Ishikawa (cell line): ENCODE results near the gene RNLS.

ENCODE experiments used
- CEBPB ChIP-seq: IDR thresholded peaks from 2 replicates; pipeline ENCODE4 v1.6.1; 2012
- CREB1 ChIP-seq: IDR thresholded peaks from 2 replicates; pipeline ENCODE4 v1.6.1; 2012; ENCODE audit warnings: low read depth
- EGR1 ChIP-seq: IDR thresholded peaks from 2 replicates; pipeline ENCODE4 v1.6.1; 2012
- EP300 ChIP-seq: IDR thresholded peaks from 2 replicates; pipeline ENCODE4 v1.6.1; 2012; ENCODE audit warnings: borderline replicate concordance
- FOXM1 ChIP-seq: IDR thresholded peaks from 2 replicates; pipeline ENCODE4 v1.6.1; 2012; ENCODE audit warnings: low read depth, borderline replicate concordance
- MAX ChIP-seq: IDR thresholded peaks from 2 replicates; pipeline ENCODE4 v1.6.1; 2012
- NFIC ChIP-seq: IDR thresholded peaks from 2 replicates; pipeline ENCODE4 v1.6.1; 2012
- RAD21 ChIP-seq: IDR thresholded peaks from 2 replicates; pipeline ENCODE4 v1.6.1; 2012; ENCODE audit warnings: low read depth
- REST ChIP-seq: IDR thresholded peaks from 2 replicates; pipeline ENCODE4 v1.6.1; 2012; ENCODE audit warnings: low read depth, mild to moderate bottlenecking
- TAF1 ChIP-seq: IDR thresholded peaks from 2 replicates; pipeline ENCODE4 v1.6.1; 2012; ENCODE audit warnings: low read depth, mild to moderate bottlenecking
- TCF12 ChIP-seq: IDR thresholded peaks from 2 replicates; pipeline ENCODE4 v1.6.1; 2012; ENCODE audit warnings: low read depth
- TEAD4 ChIP-seq: IDR thresholded peaks from 2 replicates; pipeline ENCODE4 v1.6.1; 2012
- YY1 ChIP-seq: IDR thresholded peaks from 2 replicates; pipeline ENCODE4 v1.6.1; 2012; ENCODE audit warnings: low read depth
- ZBTB7A ChIP-seq: IDR thresholded peaks from 2 replicates; pipeline ENCODE4 v1.6.1; 2012; ENCODE audit warnings: low read depth
- TF ChIP-seq, protein P1 (sequence below): IDR thresholded peaks from 2 replicates; pipeline ENCODE4 v1.6.1; 2012

The RNLS gene

GRCh38 chr10:88238615-88238914 is 344.6 kb downstream of the RNLS start:
- no peak for TF ChIP-seq CREB1
- TF ChIP-seq REST, result no peak
- no peak for TF ChIP-seq TEAD4
- TF ChIP-seq RAD21, result no peak
- TF ChIP-seq EP300, result no peak
- no peak for TF ChIP-seq FOXM1
- no peak for TF ChIP-seq EGR1
- no peak for TF ChIP-seq ZBTB7A
- TF ChIP-seq TCF12, result no peak

- TF ChIP-seq YY1 (no peak), MAX (no peak), FOXM1 (no peak), NFIC (no peak), TCF12 (no peak), CREB1 (no peak)
Observed at GRCh38 chr10:88237896-88238614, 345.1 kb downstream of the RNLS start.

DNA sequence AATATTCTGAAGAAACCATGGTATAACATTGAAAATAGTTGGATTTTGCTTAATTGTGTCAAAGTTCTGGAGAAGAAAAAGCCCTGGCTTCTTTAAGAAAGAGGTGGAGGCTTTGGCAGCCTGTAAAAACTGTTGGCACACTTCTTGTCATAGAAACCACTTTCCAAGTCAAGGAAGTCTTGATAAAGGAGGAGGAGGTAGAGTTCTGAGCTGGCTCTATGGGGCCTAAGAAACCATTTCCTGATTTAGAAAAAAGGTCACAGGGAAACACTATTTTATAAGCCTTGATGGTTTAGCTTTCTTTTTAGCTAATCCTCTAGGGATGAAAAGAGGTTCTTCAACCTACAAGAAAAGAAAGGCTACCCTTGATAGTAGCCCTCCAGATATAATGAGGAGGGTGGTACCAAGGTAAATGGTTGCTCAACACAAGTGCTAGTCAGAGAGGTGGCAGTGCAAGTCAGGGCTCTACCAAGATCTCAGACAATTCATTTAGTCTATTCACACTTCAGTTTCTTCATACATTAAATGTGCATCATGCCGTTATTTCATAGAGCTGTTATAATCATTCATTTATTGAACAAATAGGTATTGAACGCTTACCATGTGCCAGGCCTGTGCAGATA is 346.9 kb downstream of the RNLS start:
- TF ChIP-seq TAF1, result no peak

- TF ChIP-seq MAX (no peak), NFIC (peak; percentile 19; the same call in 1 of the 2 replicates)
Observed at GRCh38 chr10:88234297-88234696, 348.8 kb downstream of the RNLS start.

DNA sequence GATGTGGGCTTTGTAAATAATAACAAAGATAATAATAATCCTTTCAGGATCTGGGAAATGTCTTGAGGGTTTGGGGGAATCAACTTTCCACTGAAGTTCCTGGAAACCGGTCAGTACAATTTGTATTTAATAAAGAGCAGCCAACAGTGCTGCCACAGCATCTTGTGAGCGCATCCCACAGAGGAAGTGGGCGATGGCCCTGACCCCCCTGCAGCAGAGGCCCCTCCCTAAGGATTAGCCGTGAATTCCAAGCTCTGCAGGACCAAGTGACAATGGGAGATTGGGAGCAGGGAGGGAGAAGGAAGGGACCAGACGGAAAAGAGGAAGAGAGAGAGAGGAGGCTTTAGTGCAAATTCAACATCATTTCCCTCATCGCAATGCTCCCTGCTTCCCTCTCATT is 349.2 kb downstream of the RNLS start:
- TF ChIP-seq TEAD4, result no peak
- no peak for TF ChIP-seq CEBPB
- TF ChIP-seq RAD21, result no peak
- TF ChIP-seq YY1, result no peak

GRCh38 chr10:88232983-88233543 is 350.1 kb downstream of the RNLS start:
- TF ChIP-seq ZBTB7A, result no peak
- no peak for TF ChIP-seq TEAD4
- no peak for TF ChIP-seq TAF1
- no peak for TF ChIP-seq EP300
- TF ChIP-seq EGR1, result no peak
- TF ChIP-seq MAX, result no peak
- TF ChIP-seq CREB1, result no peak
- TF ChIP-seq REST, result no peak
- TF ChIP-seq NFIC, result no peak

DNA sequence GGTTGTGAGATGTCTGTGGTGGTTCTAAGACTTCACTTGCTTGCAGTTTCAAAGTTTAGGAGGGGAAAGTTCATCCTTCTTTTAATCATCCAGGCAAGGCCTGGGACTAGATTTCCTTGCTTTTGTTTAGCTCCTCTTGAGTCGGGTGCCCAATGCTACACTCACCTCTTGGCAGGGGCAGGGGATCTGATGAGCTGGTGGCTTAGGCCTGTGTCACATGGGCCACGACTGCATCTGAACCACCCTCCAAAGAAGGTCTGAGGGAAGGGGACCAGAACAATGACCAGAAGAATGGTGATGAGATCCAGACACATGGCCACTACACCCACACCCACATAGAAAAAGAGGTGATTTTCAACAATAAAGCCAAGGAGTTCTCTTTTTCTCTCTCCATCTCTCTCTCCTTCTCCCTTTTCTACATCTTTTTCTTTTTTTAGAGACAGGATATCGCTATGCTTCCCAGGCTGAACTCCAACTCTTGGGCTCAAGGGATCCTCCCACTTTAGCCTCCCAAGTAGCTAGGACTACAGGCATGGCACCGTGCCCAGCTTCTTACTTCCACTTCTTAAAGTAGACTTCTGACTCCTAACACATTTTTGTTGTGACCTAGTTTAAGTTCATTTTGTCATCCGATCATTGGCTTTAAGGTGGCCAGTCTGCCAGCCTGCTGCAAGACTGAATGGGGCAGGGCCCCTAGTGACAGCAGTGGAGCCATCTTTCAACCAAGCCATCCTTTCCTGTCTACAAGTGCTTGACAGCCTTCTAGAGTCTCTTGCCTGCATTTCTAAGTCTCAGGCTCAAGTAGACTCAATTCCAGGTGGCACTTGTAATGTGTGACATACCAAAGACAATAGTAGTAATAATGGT is 350.9 kb downstream of the RNLS start:
- no peak for TF ChIP-seq NFIC
- no peak for TF ChIP-seq CREB1
- no peak for TF ChIP-seq TAF1
- TF ChIP-seq ZBTB7A, result no peak
- TF ChIP-seq YY1, result no peak
- no peak for TF ChIP-seq TCF12
- TF ChIP-seq MAX, result no peak
- no peak for TF ChIP-seq CEBPB
- TF ChIP-seq FOXM1, result no peak
- TF ChIP-seq EP300, result no peak
- no peak for TF ChIP-seq RAD21
- TF ChIP-seq REST, result no peak
- no peak for TF ChIP-seq EGR1
- TF ChIP-seq TEAD4, result no peak
- TF ChIP-seq, protein P1, sequence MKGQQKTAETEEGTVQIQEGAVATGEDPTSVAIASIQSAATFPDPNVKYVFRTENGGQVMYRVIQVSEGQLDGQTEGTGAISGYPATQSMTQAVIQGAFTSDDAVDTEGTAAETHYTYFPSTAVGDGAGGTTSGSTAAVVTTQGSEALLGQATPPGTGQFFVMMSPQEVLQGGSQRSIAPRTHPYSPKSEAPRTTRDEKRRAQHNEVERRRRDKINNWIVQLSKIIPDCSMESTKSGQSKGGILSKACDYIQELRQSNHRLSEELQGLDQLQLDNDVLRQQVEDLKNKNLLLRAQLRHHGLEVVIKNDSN, result no peak
